GM06990 (cell line): ENCODE measurements around the gene ADAMTS6.

Source experiments
- DNase-seq: peaks from one replicate; pipeline ENCODE4 v3.0.0-alpha.2; 2011; ENCODE audit not compliant: insufficient read length; ENCODE audit errors: extremely low read depth
- H3K27me3 ChIP-seq: replicated peaks from 2 replicates; pipeline ENCODE4 v1.6.0; 2011; ENCODE audit warnings: low read length; ENCODE audit not compliant: control insufficient read depth, insufficient read depth
- H3K36me3 ChIP-seq: 2 replicates; pipeline ENCODE4 v1.5.1; 2011; ENCODE audit warnings: low read length; ENCODE audit not compliant: control insufficient read depth, insufficient read depth
- H3K4me3 ChIP-seq: replicated peaks from 2 replicates; pipeline ENCODE4 v1.5.1; 2011; ENCODE audit warnings: low read depth, mild to moderate bottlenecking, control low read depth, low read length
- TF ChIP-seq, protein P1 (sequence below): IDR thresholded peaks from 2 replicates; pipeline ENCODE4 v1.5.1; 2011; ENCODE audit warnings: low read length, control low read depth, mild to moderate bottlenecking, inconsistent platforms; ENCODE audit not compliant: insufficient read depth, poor library complexity, severe bottlenecking

The ADAMTS6 gene

GRCh38 chr5:65307931-65308330 lies 173.8 kb downstream of the ADAMTS6 start:
- Histone ChIP-seq H3K36me3 (no peaks in the 10 kb centered on the region), H3K27me3 (no peaks in the 10 kb centered on the region), H3K4me3 (no peak overlapping the region)
- TF ChIP-seq, protein P1, sequence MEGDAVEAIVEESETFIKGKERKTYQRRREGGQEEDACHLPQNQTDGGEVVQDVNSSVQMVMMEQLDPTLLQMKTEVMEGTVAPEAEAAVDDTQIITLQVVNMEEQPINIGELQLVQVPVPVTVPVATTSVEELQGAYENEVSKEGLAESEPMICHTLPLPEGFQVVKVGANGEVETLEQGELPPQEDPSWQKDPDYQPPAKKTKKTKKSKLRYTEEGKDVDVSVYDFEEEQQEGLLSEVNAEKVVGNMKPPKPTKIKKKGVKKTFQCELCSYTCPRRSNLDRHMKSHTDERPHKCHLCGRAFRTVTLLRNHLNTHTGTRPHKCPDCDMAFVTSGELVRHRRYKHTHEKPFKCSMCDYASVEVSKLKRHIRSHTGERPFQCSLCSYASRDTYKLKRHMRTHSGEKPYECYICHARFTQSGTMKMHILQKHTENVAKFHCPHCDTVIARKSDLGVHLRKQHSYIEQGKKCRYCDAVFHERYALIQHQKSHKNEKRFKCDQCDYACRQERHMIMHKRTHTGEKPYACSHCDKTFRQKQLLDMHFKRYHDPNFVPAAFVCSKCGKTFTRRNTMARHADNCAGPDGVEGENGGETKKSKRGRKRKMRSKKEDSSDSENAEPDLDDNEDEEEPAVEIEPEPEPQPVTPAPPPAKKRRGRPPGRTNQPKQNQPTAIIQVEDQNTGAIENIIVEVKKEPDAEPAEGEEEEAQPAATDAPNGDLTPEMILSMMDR: no peak
- DNase-seq: no peak

DNA sequence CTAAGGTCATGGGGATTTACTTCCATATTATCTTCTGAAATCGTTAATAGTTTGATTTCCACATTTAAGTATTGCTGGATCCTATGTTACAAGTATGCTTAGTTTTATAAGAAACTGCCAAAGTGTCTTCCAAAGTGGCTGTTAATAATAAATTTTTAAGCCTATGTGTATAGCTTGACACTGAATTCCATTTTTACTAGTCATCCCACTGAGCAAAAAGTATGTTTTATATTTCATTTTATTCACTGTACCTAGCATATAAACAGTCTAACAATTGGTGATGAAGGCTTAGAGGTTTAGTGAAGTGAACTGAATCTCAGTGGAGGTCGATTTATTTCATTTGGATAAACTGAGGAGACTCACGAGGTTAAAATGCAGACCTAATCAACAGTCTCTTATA lies 174.6 kb downstream of the ADAMTS6 start:
- Histone ChIP-seq H3K27me3 (no peaks in the 10 kb centered on the region), H3K4me3 (no peak overlapping the region), H3K36me3 (no peaks in the 10 kb centered on the region)
- DNase-seq: no peak
- TF ChIP-seq, protein P1: no peak

DNA sequence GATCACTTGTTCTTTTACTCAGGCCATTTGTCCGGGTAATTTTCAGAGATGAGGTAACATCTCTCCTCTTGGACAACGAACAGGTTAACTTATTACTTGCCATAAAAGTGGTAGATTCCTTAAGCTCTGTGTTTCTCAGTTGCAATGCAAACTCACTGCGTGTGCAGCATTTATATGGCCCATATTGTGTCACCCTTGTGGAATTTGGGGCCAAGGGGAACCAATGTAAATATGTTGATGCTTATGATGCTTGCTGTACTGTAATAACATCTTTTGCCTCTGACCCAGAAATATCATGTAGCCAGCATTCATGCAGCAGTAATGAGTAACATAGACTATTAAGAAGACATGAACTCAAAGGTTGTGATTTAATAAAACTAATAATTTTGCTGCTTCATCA lies 175.8 kb downstream of the ADAMTS6 start:
- Histone ChIP-seq H3K4me3 (no peak overlapping the region), H3K36me3 (no peaks in the 10 kb centered on the region), H3K27me3 (no peaks in the 10 kb centered on the region)
- TF ChIP-seq, protein P1: no peak
- no peak for DNase-seq

GRCh38 chr5:65299861-65300260 lies 181.9 kb downstream of the ADAMTS6 start:
- H3K4me3 ChIP-seq: no peak overlapping the region
- no peaks in the 10 kb centered on the region for H3K27me3 ChIP-seq
- TF ChIP-seq, protein P1: no peak
- H3K36me3 ChIP-seq: no peaks in the 10 kb centered on the region
- no peak for DNase-seq

- no peaks in the 10 kb centered on the region for H3K36me3 ChIP-seq
- DNase-seq: no peak
- no peak overlapping the region for H3K4me3 ChIP-seq
- no peaks in the 10 kb centered on the region for H3K27me3 ChIP-seq
- TF ChIP-seq, protein P1: no peak
Measured at GRCh38 chr5:65296067-65296466, 185.7 kb downstream of the ADAMTS6 start.

GRCh38 chr5:65292196-65292595 lies 189.5 kb downstream of the ADAMTS6 start:
- Histone ChIP-seq H3K4me3 (no peak overlapping the region), H3K27me3 (no peaks in the 10 kb centered on the region), H3K36me3 (no peaks in the 10 kb centered on the region)
- no peak for DNase-seq
- TF ChIP-seq, protein P1: no peak
